BJ (cell line): Measurements from ENCODE around the gene URI1. TPM values are rescaled to one million over a fixed set of nuclear protein-coding genes. Genes with fewer than 3 reads are reported as not detected.
"Not testable (repeated sequence)": the region's sequence is repeated elsewhere in the genome, so short reads cannot be mapped to it uniquely, and the experiment has no call there.

ENCODE experiments used
- CTCF ChIA-PET: fragments of 350-600 bp; formaldehyde crosslinking; extraction: SDS; loops from one replicate; lab custom pipeline; 2021; ENCODE audit warnings: antibody characterized with exemption, inconsistent platforms; lab: Yijun Ruan, JAX
- POLR2A ChIA-PET: fragments of 300-600 bp; sonication (Branson Sonifier 250); formaldehyde crosslinking; extraction: SDS; loops from one replicate; lab custom pipeline; 2021; ENCODE audit warnings: antibody characterized with exemption; lab: Charles Lee
- DNase-seq: peaks from one replicate; pipeline ENCODE4 v3.0.0-alpha.2; 2011; ENCODE audit warnings: low read depth
- H3K27me3 ChIP-seq: 2 replicates; pipeline ENCODE4 v1.6.0; 2011; ENCODE audit warnings: low read length; ENCODE audit not compliant: control insufficient read depth, insufficient read depth
- H3K36me3 ChIP-seq: 2 replicates; pipeline ENCODE4 v1.5.1; 2011; ENCODE audit warnings: low read length; ENCODE audit not compliant: control insufficient read depth, insufficient read depth
- H3K4me3 ChIP-seq: 2 replicates; pipeline ENCODE4 v1.5.1; 2011; ENCODE audit warnings: low read depth, mild to moderate bottlenecking, control low read depth, low read length
- polyA plus RNA-seq: library from polyadenylated mRNA; depleted of rRNA; stranded (reverse); fragments of >200 nt; gene quantifications from 2 replicates; pipeline ENCODE4 v1.2.3, GENCODE V29; 2011
- TF ChIP-seq, protein P1 (sequence below): IDR thresholded peaks from 2 replicates; pipeline ENCODE4 v1.5.1; 2011; ENCODE audit warnings: low read depth, mild to moderate bottlenecking, control low read depth, inconsistent platforms, low read length, moderate library complexity; ENCODE audit not compliant: insufficient read depth

The URI1 gene
- polyA plus RNA-seq, 1 experiment: 27.7 TPM

DNA sequence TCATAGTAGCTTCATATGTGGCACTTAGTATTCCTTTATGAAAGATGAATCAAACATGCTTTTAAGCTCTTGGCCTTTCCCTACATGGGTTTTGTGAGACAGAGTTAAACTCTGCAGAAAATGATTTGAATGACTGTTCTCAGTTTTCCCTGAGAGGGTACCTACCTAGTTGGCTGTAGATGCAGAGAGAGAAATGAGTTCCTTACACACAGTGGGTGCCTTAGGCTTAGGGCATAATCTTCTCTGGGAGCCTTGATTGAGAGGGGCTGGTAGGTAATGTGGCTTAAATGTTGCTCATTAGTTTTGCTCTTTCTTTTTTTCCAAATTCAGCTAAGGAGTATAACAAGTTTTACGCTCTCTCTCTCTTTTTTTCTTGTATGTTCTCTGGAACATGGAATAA, 3.0 kb downstream of the URI1 start:
- CTCF ChIA-PET: interaction anchor here (0.6 to 1.6 kb wide), 2 partner anchors 12 to 100 kb away, joined by 3 read pairs; no protein-coding TSS in a partner anchor
- no peak overlapping the region for H3K4me3 ChIP-seq
- 0 out of 2 replicates have a peak, but pooled peaks cover 1% of the 10 kb centered on the region for H3K36me3 ChIP-seq
- no peaks in the 10 kb centered on the region for H3K27me3 ChIP-seq
- TF ChIP-seq, protein P1, sequence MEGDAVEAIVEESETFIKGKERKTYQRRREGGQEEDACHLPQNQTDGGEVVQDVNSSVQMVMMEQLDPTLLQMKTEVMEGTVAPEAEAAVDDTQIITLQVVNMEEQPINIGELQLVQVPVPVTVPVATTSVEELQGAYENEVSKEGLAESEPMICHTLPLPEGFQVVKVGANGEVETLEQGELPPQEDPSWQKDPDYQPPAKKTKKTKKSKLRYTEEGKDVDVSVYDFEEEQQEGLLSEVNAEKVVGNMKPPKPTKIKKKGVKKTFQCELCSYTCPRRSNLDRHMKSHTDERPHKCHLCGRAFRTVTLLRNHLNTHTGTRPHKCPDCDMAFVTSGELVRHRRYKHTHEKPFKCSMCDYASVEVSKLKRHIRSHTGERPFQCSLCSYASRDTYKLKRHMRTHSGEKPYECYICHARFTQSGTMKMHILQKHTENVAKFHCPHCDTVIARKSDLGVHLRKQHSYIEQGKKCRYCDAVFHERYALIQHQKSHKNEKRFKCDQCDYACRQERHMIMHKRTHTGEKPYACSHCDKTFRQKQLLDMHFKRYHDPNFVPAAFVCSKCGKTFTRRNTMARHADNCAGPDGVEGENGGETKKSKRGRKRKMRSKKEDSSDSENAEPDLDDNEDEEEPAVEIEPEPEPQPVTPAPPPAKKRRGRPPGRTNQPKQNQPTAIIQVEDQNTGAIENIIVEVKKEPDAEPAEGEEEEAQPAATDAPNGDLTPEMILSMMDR: no peak
- no peak for DNase-seq
- POLR2A ChIA-PET: no interaction called here

DNA sequence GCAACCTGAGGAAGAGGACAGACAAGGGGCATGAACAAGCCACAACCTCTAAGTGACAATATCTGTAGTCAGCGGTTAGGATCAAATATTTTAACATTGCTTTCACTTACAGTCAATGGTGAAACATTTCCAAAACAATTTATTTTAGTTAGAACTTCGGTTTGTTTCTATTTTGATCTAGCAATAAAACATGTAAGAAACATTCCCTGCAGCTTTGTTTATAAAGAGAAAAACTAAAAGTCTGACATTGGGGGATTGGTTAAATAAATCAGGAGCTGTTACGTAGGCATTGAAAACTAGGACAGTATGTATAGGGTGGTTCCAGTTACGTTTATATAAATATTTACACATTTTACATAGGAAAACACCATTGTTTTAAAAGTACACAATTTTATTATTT, 3.4 kb downstream of the URI1 start:
- no peaks in the 10 kb centered on the region for H3K27me3 ChIP-seq
- TF ChIP-seq, protein P1: no peak
- CTCF ChIA-PET: interaction anchor here (0.6 to 1.6 kb wide), 2 partner anchors 12 to 100 kb away, joined by 3 read pairs; no protein-coding TSS in a partner anchor
- POLR2A ChIA-PET: no interaction called here
- H3K36me3 ChIP-seq: 0 out of 2 replicates have a peak, but pooled peaks cover 1% of the 10 kb centered on the region
- no peak for DNase-seq
- H3K4me3 ChIP-seq: no peak overlapping the region

DNA sequence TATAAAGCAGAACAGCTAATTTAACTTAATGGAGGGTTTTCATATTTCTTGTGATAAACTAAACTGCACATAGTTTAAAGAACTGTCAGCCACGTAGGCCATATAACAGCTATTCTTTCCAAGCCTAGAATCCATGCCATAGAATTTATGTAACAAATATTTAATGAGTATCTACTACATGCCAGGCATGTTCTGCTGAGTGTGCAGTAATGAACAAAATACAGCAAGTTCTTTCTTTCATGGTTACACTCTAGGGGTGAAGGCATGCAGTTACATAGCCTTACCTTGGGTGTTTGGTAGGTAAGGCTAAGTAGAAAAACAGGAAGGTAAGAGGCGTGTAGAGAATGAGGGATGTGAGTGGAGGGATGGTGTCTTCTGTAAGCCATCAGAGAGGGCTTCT, 4.6 kb downstream of the URI1 start:
- Histone ChIP-seq H3K4me3 (no peak overlapping the region), H3K27me3 (no peaks in the 10 kb centered on the region), H3K36me3 (0 out of 2 replicates have a peak, but pooled peaks cover 1% of the 10 kb centered on the region)
- ChIA-PET CTCF (interaction anchor here (0.7 to 1.6 kb wide), 4 partner anchors 21 to 732 kb away, joined by 3 read pairs; no protein-coding TSS in a partner anchor), POLR2A (interaction anchor here (0.6 kb wide), 1 partner anchor 17 kb away, joined by 14 read pairs; no protein-coding TSS in a partner anchor)
- DNase-seq: no peak
- TF ChIP-seq, protein P1: no peak

DNA sequence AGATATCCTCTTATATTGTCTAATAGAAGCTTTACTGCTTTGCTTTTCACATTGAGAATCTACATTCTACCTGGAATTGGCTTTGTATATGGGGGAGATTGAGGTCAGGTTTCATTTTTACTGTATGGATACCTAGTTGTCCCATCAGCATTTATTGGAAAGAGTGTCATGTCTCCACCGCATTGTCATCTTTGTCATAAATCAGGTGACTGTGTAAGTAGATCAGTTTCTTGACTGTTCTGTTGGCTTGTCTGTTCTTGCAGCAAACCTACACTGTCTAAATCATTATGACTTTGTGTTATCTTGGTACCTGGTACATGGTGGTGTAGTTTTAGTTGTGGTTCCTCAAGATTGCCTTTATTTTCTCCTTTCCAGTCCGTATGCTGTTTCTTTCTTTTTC, 5.8 kb downstream of the URI1 start:
- no peak for DNase-seq
- POLR2A ChIA-PET: no interaction called here
- CTCF ChIA-PET: no interaction called here
- TF ChIP-seq, protein P1: no peak
- Histone ChIP-seq H3K36me3 (0 out of 2 replicates have a peak, but pooled peaks cover 1% of the 10 kb centered on the region), H3K4me3 (no peak overlapping the region), H3K27me3 (no peaks in the 10 kb centered on the region)

DNA sequence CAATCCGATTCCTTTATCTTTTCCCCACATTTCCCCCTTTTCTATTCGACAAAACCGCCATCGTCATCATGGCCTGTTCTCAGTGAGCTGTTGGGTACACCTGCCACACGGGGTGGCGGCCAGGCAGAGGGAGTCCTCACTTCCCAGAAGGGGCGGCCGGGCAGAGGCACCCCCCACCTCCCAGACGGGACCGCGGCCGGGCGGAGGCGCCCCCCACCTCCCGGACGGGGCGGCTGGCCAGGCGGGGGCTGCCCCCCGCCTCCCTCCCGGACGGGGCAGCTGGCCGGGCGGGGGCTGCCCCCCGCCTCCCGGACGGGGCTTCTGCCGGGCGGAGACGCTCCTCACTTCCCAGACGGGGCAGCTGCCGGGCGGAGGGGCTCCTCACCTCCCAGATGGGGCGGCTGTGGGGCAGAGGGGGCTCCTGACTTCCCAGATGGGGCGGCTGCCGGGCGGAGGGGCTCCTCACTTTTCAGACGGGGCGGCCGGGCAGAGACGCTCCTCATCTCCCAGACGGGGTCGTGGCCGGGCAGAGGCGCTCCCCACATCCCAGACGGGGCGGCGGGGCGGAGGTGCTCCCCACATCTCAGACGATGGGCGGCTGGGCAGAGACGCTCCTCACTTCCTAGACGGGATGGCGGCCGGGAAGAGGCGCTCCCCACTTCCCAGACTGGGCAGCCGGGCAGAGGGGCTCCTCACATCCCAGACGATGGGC, 6.9 kb downstream of the URI1 start:
- POLR2A ChIA-PET, CTCF ChIA-PET, H3K27me3 ChIP-seq, H3K4me3 ChIP-seq, H3K36me3 ChIP-seq, DNase-seq: not testable (repeated sequence)
